ENCODE data around the gene KLRC3. TPM values are rescaled to one million over a fixed set of nuclear protein-coding genes. Genes with fewer than 3 reads are reported as not detected.

KLRC3 gene
- total RNA-seq, 1 experiment from 2014 or later: not detected

- DNase-seq (ENCODE audit: low spot score): peak; percentile 17
- no TSS peak for BruUV-seq (replicated peaks)
Observed at GRCh38 chr12:10409392-10409791, 11.0 kb downstream of the KLRC3 start, which contains the start of gene KLRC4. Gene KLRC4 (minus strand): TSS chr12:10409757. CDS start chr12:10409575, 182 bp downstream.

DNA sequence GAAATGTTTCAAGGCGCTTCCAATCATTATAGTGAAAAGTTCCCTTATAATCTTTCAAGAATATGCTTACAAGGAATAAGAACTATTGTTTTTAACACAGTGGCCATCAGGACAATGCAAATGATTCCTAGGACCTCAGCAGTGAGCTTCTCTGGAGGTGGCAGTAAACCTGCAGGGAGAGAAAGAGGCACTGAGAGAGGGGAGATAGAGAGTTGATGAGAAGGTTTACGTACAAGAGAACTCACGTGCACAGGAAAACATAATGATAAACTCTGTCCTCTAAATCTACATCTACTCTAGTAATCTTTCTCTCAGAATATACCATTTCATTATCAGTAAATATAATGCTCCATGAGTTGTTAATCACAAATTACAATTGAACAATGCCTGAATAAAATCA is 11.6 kb downstream of the KLRC3 start:
- ChIA-PET CTCF (no interaction called here), POLR2A (ENCODE audit: low non-redundant PET) (no interaction called here)
- TF ChIP-seq, protein P1, sequence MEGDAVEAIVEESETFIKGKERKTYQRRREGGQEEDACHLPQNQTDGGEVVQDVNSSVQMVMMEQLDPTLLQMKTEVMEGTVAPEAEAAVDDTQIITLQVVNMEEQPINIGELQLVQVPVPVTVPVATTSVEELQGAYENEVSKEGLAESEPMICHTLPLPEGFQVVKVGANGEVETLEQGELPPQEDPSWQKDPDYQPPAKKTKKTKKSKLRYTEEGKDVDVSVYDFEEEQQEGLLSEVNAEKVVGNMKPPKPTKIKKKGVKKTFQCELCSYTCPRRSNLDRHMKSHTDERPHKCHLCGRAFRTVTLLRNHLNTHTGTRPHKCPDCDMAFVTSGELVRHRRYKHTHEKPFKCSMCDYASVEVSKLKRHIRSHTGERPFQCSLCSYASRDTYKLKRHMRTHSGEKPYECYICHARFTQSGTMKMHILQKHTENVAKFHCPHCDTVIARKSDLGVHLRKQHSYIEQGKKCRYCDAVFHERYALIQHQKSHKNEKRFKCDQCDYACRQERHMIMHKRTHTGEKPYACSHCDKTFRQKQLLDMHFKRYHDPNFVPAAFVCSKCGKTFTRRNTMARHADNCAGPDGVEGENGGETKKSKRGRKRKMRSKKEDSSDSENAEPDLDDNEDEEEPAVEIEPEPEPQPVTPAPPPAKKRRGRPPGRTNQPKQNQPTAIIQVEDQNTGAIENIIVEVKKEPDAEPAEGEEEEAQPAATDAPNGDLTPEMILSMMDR (conservative IDR thresholded peaks at IDR 0.05; ENCODE audit: low read depth, low read length): no peak
- TF ChIP-seq EZH2 (IDR thresholded peaks at IDR 0.05; ENCODE audit: borderline replicate concordance, low read depth, low read length, poor library complexity, severe bottlenecking): no peak
- Histone ChIP-seq H3K4me1 (ENCODE audit: insufficient read depth, low read length, poor library complexity, severe bottlenecking) (no peaks in the 10 kb centered on the region), H3K4me3 (ENCODE audit: low read depth, low read length, poor library complexity, severe bottlenecking) (no peak overlapping the region), H3K36me3 (ENCODE audit: insufficient read depth, low read length, poor library complexity, severe bottlenecking) (no peaks in the 10 kb centered on the region), H3K27me3 (replicated peaks; ENCODE audit: insufficient read depth, low read depth, low read length, poor library complexity) (no peaks in the 10 kb centered on the region), H3K27ac (ENCODE audit: low read depth, low read length, poor library complexity, severe bottlenecking) (no peak overlapping the region), H3K9me3 (ENCODE audit: low read depth, low read length, poor library complexity, severe bottlenecking) (peaks cover 5% of the 10 kb centered on the region)
- intact Hi-C loops (cut with micrococcal nuclease; ENCODE audit: unreplicated experiment): no loop called here
- DNase-seq (ENCODE audit: low spot score): no peak
- no TSS peak for BruUV-seq (replicated peaks)

More at GRCh38 chr12:10409392-10409791, 11.0 kb downstream of the KLRC3 start, which contains the start of gene KLRC4:
- ChIA-PET POLR2A (ENCODE audit: low non-redundant PET) (no interaction called here), CTCF (no interaction called here)
- Histone ChIP-seq H3K27me3 (replicated peaks; ENCODE audit: insufficient read depth, low read depth, low read length, poor library complexity) (no peaks in the 10 kb centered on the region), H3K27ac (ENCODE audit: low read depth, low read length, poor library complexity, severe bottlenecking) (no peak within 1 kb of the TSS), H3K9me3 (ENCODE audit: low read depth, low read length, poor library complexity, severe bottlenecking) (peaks cover 5% of the 10 kb centered on the region), H3K4me3 (ENCODE audit: low read depth, low read length, poor library complexity, severe bottlenecking) (no peak within 1 kb of the TSS), H3K36me3 (ENCODE audit: insufficient read depth, low read length, poor library complexity, severe bottlenecking) (no peaks in the 10 kb centered on the region), H3K4me1 (ENCODE audit: insufficient read depth, low read length, poor library complexity, severe bottlenecking) (no peaks in the 10 kb centered on the region)
- intact Hi-C loops (cut with micrococcal nuclease; ENCODE audit: unreplicated experiment): no loop called here
- TF ChIP-seq EZH2 (IDR thresholded peaks at IDR 0.05; ENCODE audit: borderline replicate concordance, low read depth, low read length, poor library complexity, severe bottlenecking): no peak
- TF ChIP-seq, protein P1 (conservative IDR thresholded peaks at IDR 0.05; ENCODE audit: low read depth, low read length): no peak

- Histone ChIP-seq H3K9me3 (ENCODE audit: low read depth, low read length, poor library complexity, severe bottlenecking) (peaks cover 5% of the 10 kb centered on the region), H3K36me3 (ENCODE audit: insufficient read depth, low read length, poor library complexity, severe bottlenecking) (no peaks in the 10 kb centered on the region), H3K4me3 (ENCODE audit: low read depth, low read length, poor library complexity, severe bottlenecking) (no peak overlapping the region), H3K27ac (ENCODE audit: low read depth, low read length, poor library complexity, severe bottlenecking) (no peak overlapping the region), H3K4me1 (ENCODE audit: insufficient read depth, low read length, poor library complexity, severe bottlenecking) (no peaks in the 10 kb centered on the region), H3K27me3 (replicated peaks; ENCODE audit: insufficient read depth, low read depth, low read length, poor library complexity) (no peaks in the 10 kb centered on the region)
- TF ChIP-seq, protein P1 (conservative IDR thresholded peaks at IDR 0.05; ENCODE audit: low read depth, low read length): no peak
- TF ChIP-seq EZH2 (IDR thresholded peaks at IDR 0.05; ENCODE audit: borderline replicate concordance, low read depth, low read length, poor library complexity, severe bottlenecking): no peak
- intact Hi-C loops (cut with micrococcal nuclease; ENCODE audit: unreplicated experiment): no loop called here
- ChIA-PET CTCF (no interaction called here), POLR2A (ENCODE audit: low non-redundant PET) (no interaction called here)
- DNase-seq (ENCODE audit: low spot score): no peak
- BruUV-seq (replicated peaks): no TSS peak
Observed at GRCh38 chr12:10406725-10407124, 13.7 kb downstream of the KLRC3 start.
